ENCODE measurements around the gene SMAD6. TPM values are rescaled to one million over a fixed set of nuclear protein-coding genes. Genes with fewer than 3 reads are reported as not detected.

The SMAD6 gene
- total RNA-seq, 6 experiments from 2014 or later: 10.5 to 17.2 (median 12.3) TPM

- H3K27ac ChIP-seq: peak overlapping the region; percentile 60 to 88 (median 68)
- H3K4me1 ChIP-seq: peaks cover 0 to 16% (median 2%) of the 10 kb centered on the region in 4 donors
Observed at GRCh38 chr15:66704019-66704802, 2.2 kb downstream of the SMAD6 start.

GRCh38 chr15:66704803-66705153 is 2.7 kb downstream of the SMAD6 start:
- intact Hi-C loops (cut with DNase I): loop anchor here (10.0 kb wide), 2 partner anchors 60 to 70 kb away; no protein-coding TSS in a partner anchor
- peak overlapping the region in 2 of 3 donors; percentile 7 to 31 for H3K27ac ChIP-seq
- H3K4me3 ChIP-seq: peak overlapping the region; percentile 54 to 68 (median 54)
- ATAC-seq (no peak), DNase-seq (no peak)
- WGBS (ENCODE audit: insufficient coverage, low coverage, low lambda C conversion rate, missing lambda C conversion rate): 83% methylated on average over 1 of the region's 1 CpG
- H3K36me3 ChIP-seq: no peaks in the 10 kb centered on the region
- H3K27me3 ChIP-seq: no peaks in the 10 kb centered on the region
- H3K4me1 ChIP-seq: peaks cover 0 to 16% (median 2%) of the 10 kb centered on the region in 4 donors
- H3K9me3 ChIP-seq: no peaks in the 10 kb centered on the region
- TF ChIP-seq POLR2A (IDR thresholded peaks at IDR 0.05): no peak
- no peak for TF ChIP-seq CTCF (IDR thresholded peaks at IDR 0.05)

More at GRCh38 chr15:66704019-66704802, 2.2 kb downstream of the SMAD6 start:
- H3K9me3 ChIP-seq: no peaks in the 10 kb centered on the region
- WGBS (ENCODE audit: insufficient coverage, low coverage, low lambda C conversion rate, missing lambda C conversion rate): 16% methylated on average over 10 of the region's 30 CpGs
- no peaks in the 10 kb centered on the region for H3K36me3 ChIP-seq
- no peak for DNase-seq
- intact Hi-C loops (cut with DNase I): loop anchor here (10.0 kb wide), 2 partner anchors 61 to 71 kb away; no protein-coding TSS in a partner anchor
- H3K27me3 ChIP-seq: no peaks in the 10 kb centered on the region
- no peak for ATAC-seq
- H3K4me3 ChIP-seq: peak overlapping the region; percentile 54 to 68 (median 54)
- TF ChIP-seq CTCF (IDR thresholded peaks at IDR 0.05) (no peak), POLR2A (IDR thresholded peaks at IDR 0.05) (no peak)

GRCh38 chr15:66705277-66706146 is 3.5 kb downstream of the SMAD6 start:
- WGBS (ENCODE audit: insufficient coverage, low coverage, low lambda C conversion rate, missing lambda C conversion rate): 47% methylated on average over 6 of the region's 6 CpGs
- DNase-seq: no peak
- intact Hi-C loops (cut with DNase I): loop anchor here (10.0 kb wide), 2 partner anchors 59 to 69 kb away; no protein-coding TSS in a partner anchor
- H3K36me3 ChIP-seq: no peaks in the 10 kb centered on the region
- TF ChIP-seq POLR2A (IDR thresholded peaks at IDR 0.05) (no peak), CTCF (IDR thresholded peaks at IDR 0.05) (no peak)
- H3K27me3 ChIP-seq: no peaks in the 10 kb centered on the region
- ATAC-seq: no peak
- peak overlapping the region; percentile 54 to 68 (median 54) for H3K4me3 ChIP-seq
- peak overlapping the region in 2 of 3 donors; percentile 7 to 31 for H3K27ac ChIP-seq
- no peaks in the 10 kb centered on the region for H3K9me3 ChIP-seq
- H3K4me1 ChIP-seq: peaks cover 0 to 9% (median 2%) of the 10 kb centered on the region in 4 donors

- WGBS (ENCODE audit: insufficient coverage, low coverage, low lambda C conversion rate, missing lambda C conversion rate): 83% methylated on average over 1 of the region's 22 CpGs
- peaks cover 0 to 9% (median 2%) of the 10 kb centered on the region in 4 donors for H3K4me1 ChIP-seq
Observed at GRCh38 chr15:66706225-66706732, 4.2 kb downstream of the SMAD6 start.

More at GRCh38 chr15:66706225-66706732, 4.2 kb downstream of the SMAD6 start:
- TF ChIP-seq CTCF (IDR thresholded peaks at IDR 0.05) (peak; percentile 21 to 40 (median 32)), POLR2A (IDR thresholded peaks at IDR 0.05) (no peak)
- no peaks in the 10 kb centered on the region for H3K27me3 ChIP-seq
- H3K4me3 ChIP-seq: peak overlapping the region; percentile 54 to 68 (median 54)
- H3K27ac ChIP-seq: peak overlapping the region in 1 of 3 donors; percentile 18
- ATAC-seq (no peak), DNase-seq (peak in 2 of 3 donors; percentile 62 to 64)
- no peaks in the 10 kb centered on the region for H3K9me3 ChIP-seq
- intact Hi-C loops (cut with DNase I): loop anchor here (10.0 kb wide), 2 partner anchors 59 to 69 kb away; no protein-coding TSS in a partner anchor
- H3K36me3 ChIP-seq: no peaks in the 10 kb centered on the region

Measured in right lobe of liver (tissue), 6 donors.